ENCODE measurements around the gene LRRC3. TPM values are rescaled to one million over a fixed set of nuclear protein-coding genes. Genes with fewer than 3 reads are reported as not detected.
A peak's percentile ranks its signal among the peaks of the same experiment; 100 is the strongest.

The LRRC3 gene
- total and polyA plus RNA-seq, 2 donors (not counting 3 experiments of a cell fraction or from before 2014, with no cell fraction given): 4.8 to 4.9 TPM

- no TSS peak for BruUV-seq (replicated peaks)
- H3K9me1 ChIP-seq (replicated peaks; ENCODE audit: control insufficient read depth, extremely low read depth, insufficient read depth, low read length): no peaks in the 10 kb centered on the region
- H4K20me1 ChIP-seq (replicated peaks; ENCODE audit: control insufficient read depth, extremely low read depth, insufficient read depth, low read length): no peaks in the 10 kb centered on the region
- TF ChIP-seq POLR2A (IDR thresholded peaks at IDR 0.05; ENCODE audit: low read depth, low read length) (no peak), MYC (IDR thresholded peaks at IDR 0.05; ENCODE audit: low read depth, low read length) (no peak), POLR2AphosphoS5 (IDR thresholded peaks at IDR 0.05; ENCODE audit: insufficient read depth, low read depth, low read length) (no peak), FOS (IDR thresholded peaks at IDR 0.05; ENCODE audit: borderline replicate concordance, insufficient read depth, low read length) (no peak)
- no peak overlapping the region for H3K4me2 ChIP-seq (ENCODE audit: insufficient read depth, low read length)
- CTCF ChIA-PET: no interaction called here
- H3K79me2 ChIP-seq (ENCODE audit: control insufficient read depth, insufficient read depth, low read length): no peaks in the 10 kb centered on the region
- no peaks in the 10 kb centered on the region for H3K9me3 ChIP-seq (replicated peaks; ENCODE audit: control insufficient read depth, insufficient read depth, low read length)
- no peaks in the 10 kb centered on the region for H3K4me1 ChIP-seq (ENCODE audit: control insufficient read depth, extremely low read depth, insufficient read depth, low read length)
- dilution Hi-C loops (cut with MboI; ENCODE audit: extremely low pct_ligation_motif_present, low sequenced_read_pairs): no loop called here
- FAIRE-seq (no peak), DNase-seq (ENCODE audit: low read depth, low spot score) (no peak)
- H2AFZ ChIP-seq (ENCODE audit: low read depth, low read length): no peak overlapping the region
- H3K9ac ChIP-seq (replicated peaks; ENCODE audit: extremely low read depth, insufficient read depth, low read length): no peak overlapping the region
- no peaks in the 10 kb centered on the region for H3K27me3 ChIP-seq (ENCODE audit: control insufficient read depth in 2 of 2, insufficient read depth in 2 of 2, low read length in 2 of 2)
- POLR2A ChIA-PET: no interaction called here
- intact Hi-C loops (cut with micrococcal nuclease): no loop called here
- peak overlapping the region in 1 of 3 experiments; percentile 12 for H3K4me3 ChIP-seq (replicated peaks in 1 of 3; ENCODE audit: insufficient read depth in 1 of 3, low read depth in 1 of 3, low read length in 3 of 3)
- no peaks in the 10 kb centered on the region for H3K36me3 ChIP-seq (ENCODE audit: control insufficient read depth in 2 of 2, extremely low read depth in 1 of 2, insufficient read depth in 2 of 2, low read length in 2 of 2)
- no peak overlapping the region for H3K27ac ChIP-seq (ENCODE audit: insufficient read depth, low read depth, low read length)
Observed at GRCh38 chr21:44486302-44486701, 31.0 kb downstream of the LRRC3 start.

GRCh38 chr21:44487831-44488230 lies 32.5 kb downstream of the LRRC3 start:
- H3K36me3 ChIP-seq (ENCODE audit: control insufficient read depth in 2 of 2, extremely low read depth in 1 of 2, insufficient read depth in 2 of 2, low read length in 2 of 2): no peaks in the 10 kb centered on the region
- ChIA-PET POLR2A (no interaction called here), CTCF (interaction anchor here (0.7 to 1.7 kb wide), 8 partner anchors 9 to 306 kb away, joined by 3 to 8 read pairs (median 4); no protein-coding TSS in a partner anchor)
- BruUV-seq (replicated peaks): no TSS peak
- FAIRE-seq: peak; percentile 77
- no peaks in the 10 kb centered on the region for H4K20me1 ChIP-seq (replicated peaks; ENCODE audit: control insufficient read depth, extremely low read depth, insufficient read depth, low read length)
- H3K4me3 ChIP-seq (replicated peaks in 1 of 3; ENCODE audit: insufficient read depth in 1 of 3, low read depth in 1 of 3, low read length in 3 of 3): no peak overlapping the region
- dilution Hi-C loops (cut with MboI; ENCODE audit: extremely low pct_ligation_motif_present, low sequenced_read_pairs) (no loop called here), intact Hi-C loops (cut with micrococcal nuclease) (no loop called here)
- no peak overlapping the region for H3K9ac ChIP-seq (replicated peaks; ENCODE audit: extremely low read depth, insufficient read depth, low read length)
- no peaks in the 10 kb centered on the region for H3K9me1 ChIP-seq (replicated peaks; ENCODE audit: control insufficient read depth, extremely low read depth, insufficient read depth, low read length)
- no peaks in the 10 kb centered on the region for H3K27me3 ChIP-seq (ENCODE audit: control insufficient read depth in 2 of 2, insufficient read depth in 2 of 2, low read length in 2 of 2)
- DNase-seq (ENCODE audit: low read depth, low spot score): peak; percentile 6
- H3K4me1 ChIP-seq (ENCODE audit: control insufficient read depth, extremely low read depth, insufficient read depth, low read length): no peaks in the 10 kb centered on the region
- H3K79me2 ChIP-seq (ENCODE audit: control insufficient read depth, insufficient read depth, low read length): no peaks in the 10 kb centered on the region
- peak; percentile 62 to 75 for TF ChIP-seq CTCF (IDR thresholded peaks at IDR 0.05; ENCODE audit: extremely low read depth in 1 of 2, insufficient read depth in 1 of 2, low read depth in 1 of 2, low read length in 2 of 2)
- TF ChIP-seq EZH2 (IDR thresholded peaks at IDR 0.05; ENCODE audit: borderline replicate concordance, low read depth, low read length, severe bottlenecking): no peak
- TF ChIP-seq MYC (IDR thresholded peaks at IDR 0.05; ENCODE audit: low read depth, low read length): no peak
- no peak for TF ChIP-seq FOS (IDR thresholded peaks at IDR 0.05; ENCODE audit: borderline replicate concordance, insufficient read depth, low read length)
- no peak for TF ChIP-seq GATA2 (IDR thresholded peaks at IDR 0.05; ENCODE audit: insufficient read depth, insufficient read length, low read depth, low read length)
- no peak overlapping the region for H3K4me2 ChIP-seq (ENCODE audit: insufficient read depth, low read length)
- no peak overlapping the region for H2AFZ ChIP-seq (ENCODE audit: low read depth, low read length)
- no peaks in the 10 kb centered on the region for H3K9me3 ChIP-seq (replicated peaks; ENCODE audit: control insufficient read depth, insufficient read depth, low read length)
- H3K27ac ChIP-seq (ENCODE audit: insufficient read depth, low read depth, low read length): no peak overlapping the region

Data from endothelial cell of umbilical vein (primary cell).